ENCODE data around the gene CDH23.
"Not testable (repeated sequence)": the region's sequence is repeated elsewhere in the genome, so short reads cannot be mapped to it uniquely, and the experiment has no call there.

CDH23 gene

DNA sequence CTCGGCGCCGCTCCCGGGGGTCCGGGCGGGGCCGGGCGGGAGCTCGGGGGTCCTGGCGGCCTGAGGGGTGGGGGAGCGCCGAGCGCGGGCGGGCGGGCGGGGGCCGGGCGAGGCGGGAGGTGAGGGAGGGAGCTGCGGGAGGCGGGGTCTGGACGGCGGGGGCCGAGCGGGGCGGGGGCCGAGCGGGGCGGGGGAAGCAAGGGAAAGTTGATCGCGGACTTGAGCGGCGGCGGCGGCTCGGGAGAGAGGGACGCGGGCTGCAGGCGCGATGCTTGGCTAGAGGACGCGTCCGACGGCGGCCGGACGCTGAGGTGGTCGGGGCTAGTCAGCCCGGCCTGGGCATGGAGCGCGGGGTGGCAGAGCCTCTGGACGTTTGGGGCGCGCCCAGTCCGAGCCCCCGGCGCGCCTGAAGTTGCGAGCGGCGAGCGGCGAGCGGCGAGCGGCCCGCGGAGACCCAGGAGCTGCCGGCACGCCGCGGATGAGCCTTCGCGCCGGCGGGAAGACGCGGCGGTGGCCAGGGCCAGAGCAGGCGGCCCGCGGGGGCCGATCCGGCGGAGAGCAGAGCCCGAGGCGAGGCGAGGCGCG is at the start of gene CDH23:
Gene CDH23 (plus strand): TSS at position 210 of the 585 bp plus-strand sequence. CDS start 42,912 bp downstream, outside the sequence.
- no peak for DNase-seq (ENCODE audit: low read depth)

- DNase-seq (ENCODE audit: low read depth), result no peak
Observed at GRCh38 chr10:71347587-71348395, 48.9 kb upstream of the CDH23 start.

- DNase-seq (ENCODE audit: low read depth), result no peak
Observed at GRCh38 chr10:71348850-71349249, 47.9 kb upstream of the CDH23 start.

GRCh38 chr10:71349406-71349805 is 47.3 kb upstream of the CDH23 start:
- no peak for DNase-seq (ENCODE audit: low read depth)

GRCh38 chr10:71351087-71351486 is 45.6 kb upstream of the CDH23 start:
- no peak for DNase-seq (ENCODE audit: low read depth)

DNA sequence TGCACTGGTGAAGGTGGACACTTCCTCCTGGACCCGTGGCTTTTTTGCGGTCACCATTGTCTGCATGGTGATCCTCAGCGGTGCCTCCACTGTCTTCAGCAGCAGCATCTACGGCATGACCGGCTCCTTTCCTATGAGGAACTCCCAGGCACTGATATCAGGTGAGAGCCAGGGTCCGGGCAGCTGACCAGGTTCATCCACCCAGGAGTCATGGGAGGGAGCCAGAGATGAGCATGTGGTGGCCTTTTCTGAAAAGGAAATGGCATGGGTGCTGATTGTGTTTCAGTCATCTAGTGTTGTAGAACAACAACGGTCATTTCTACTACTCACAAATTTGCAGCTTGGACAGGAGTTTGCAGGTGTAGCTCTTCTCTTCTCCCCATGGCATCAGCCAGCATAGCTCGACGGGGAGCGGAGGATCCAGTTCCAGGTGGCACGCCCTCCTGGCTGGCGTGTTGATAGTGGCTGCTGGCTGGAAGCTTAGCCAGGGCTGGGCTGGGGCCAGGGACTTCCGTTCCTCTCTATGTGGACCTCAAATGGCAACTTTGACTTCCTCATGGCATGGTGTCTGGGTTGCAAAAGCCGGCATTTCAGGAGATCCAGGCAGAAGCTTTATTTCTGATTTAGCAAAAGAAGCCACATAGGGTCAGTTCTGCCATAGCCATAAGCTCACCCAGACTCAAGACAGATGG is 44.9 kb upstream of the CDH23 start:
- no peak for DNase-seq (ENCODE audit: low read depth)

DNA sequence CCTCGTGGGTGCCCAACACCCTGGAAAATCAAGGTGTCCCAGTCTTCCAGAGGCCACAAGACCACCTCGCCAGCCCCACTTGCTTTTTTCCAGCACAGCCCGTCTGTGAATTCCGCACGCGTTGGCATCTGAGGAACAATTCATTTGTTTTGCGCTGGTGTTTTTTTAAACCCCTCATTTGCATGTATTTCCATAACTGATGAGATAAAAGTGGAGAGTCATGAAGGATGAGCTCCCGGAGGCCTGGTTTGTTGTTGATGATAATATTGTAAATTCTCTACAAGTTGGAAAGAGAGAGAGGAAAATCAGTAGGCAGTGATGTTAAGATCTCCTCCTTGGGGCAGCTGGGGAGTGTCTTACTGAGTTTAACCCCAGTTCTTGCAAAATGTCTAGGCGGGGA is 43.1 kb upstream of the CDH23 start:
- DNase-seq (ENCODE audit: low read depth), result no peak

- DNase-seq (ENCODE audit: low read depth), result no peak
Observed at GRCh38 chr10:71354776-71355175, 41.9 kb upstream of the CDH23 start.

- DNase-seq (ENCODE audit: low read depth), result no peak
Observed at GRCh38 chr10:71355886-71356285, 40.8 kb upstream of the CDH23 start.

DNA sequence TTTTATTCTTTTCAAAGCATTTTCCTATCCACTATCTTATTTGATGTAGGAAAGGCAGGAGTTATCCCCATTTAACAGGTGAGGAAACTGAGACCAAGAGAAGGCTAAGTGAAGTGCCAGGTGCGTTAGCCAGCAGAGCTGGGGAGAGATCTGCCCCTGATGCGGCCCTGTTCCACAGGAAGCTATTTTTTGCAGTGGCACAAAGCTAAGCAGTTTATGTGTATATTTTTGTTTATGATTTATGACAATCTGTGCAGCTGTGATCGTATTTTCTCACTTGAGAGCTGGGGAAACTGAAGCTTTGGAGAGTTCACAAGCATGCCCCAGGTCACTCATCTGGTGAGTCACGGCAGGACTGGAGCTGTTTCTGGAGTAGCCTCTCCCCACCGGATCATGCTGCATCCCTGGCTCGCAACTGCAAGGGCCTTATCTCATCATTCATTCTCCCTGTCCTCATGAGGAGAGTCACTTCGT is 38.9 kb upstream of the CDH23 start:
- DNase-seq (ENCODE audit: low read depth), result no peak

DNA sequence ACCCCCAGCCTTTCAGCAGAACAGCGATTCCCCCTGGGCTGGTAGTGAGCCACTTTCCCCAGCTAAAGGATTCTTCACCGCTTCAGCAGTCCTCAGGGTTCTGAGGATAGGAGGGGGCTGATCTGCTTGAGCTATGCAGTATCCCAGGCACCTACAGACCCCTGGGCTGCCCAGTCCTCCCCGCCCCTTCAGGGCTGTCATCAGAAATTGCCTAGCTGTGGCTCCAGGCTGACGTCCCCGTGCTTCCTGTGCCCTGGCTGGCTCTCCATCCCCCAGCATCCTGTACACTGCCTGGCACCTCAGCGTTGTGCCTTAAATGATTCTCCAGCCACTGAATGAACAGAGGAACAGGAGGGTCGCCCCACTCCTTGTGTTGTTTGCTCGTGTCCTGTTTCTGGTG is 38.4 kb upstream of the CDH23 start:
- DNase-seq (ENCODE audit: low read depth), result no peak

DNA sequence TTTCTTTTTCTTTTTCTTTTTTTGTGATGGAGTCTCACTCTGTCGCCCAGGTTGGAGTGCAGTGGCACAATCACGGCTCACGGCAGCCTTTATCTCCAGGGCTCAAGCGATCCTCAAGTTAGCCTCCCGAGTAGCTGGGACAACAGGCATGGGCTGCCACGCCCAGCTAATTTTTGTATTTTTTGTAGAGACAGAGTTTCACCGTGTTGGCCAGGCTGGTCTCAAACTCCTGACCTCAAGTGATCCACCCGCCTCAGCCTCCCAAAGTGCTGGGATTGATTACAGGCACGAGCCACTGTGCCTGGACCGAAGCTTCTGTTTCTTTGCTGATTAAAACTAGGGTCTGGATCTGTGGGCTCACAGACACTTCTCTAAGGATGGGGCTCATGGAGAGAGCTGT is 37.8 kb upstream of the CDH23 start:
- not testable (repeated sequence) for DNase-seq (ENCODE audit: low read depth)

DNA sequence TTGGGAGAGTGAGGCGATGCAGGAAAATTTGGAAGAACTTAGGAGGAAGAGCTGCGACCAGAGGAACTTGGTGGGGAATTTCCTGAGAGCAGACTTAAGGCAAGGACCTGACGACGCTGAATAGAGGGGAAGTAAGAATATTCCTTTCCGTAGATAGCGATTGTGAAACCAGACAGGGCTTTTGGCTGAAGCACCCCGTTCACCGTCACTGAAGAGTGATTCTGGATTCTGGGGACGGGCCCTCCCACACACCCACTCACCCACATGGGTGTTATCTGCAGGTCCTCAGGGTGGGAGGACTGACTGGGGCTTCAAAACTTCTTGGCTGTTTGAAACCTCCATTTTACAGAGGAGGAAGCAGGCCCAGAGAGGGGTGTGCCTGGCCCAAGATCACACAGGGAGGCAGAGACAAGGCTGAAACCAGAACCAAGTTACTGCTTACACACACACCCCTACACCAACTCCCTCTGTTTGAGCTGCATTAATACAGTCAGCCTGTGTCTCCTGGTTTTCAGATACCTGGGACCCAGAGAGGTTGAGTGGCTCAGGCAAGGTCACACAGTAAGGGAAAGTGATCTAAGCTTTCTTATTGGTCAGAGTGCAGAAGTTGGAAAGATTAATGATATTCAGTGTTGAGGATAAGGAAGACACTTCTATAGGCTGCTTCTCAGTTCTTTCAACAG is 37.2 kb upstream of the CDH23 start:
- DNase-seq (ENCODE audit: low read depth), result no peak

- no peak for DNase-seq (ENCODE audit: low read depth)
Observed at GRCh38 chr10:71360735-71361134, 36.0 kb upstream of the CDH23 start.

DNA sequence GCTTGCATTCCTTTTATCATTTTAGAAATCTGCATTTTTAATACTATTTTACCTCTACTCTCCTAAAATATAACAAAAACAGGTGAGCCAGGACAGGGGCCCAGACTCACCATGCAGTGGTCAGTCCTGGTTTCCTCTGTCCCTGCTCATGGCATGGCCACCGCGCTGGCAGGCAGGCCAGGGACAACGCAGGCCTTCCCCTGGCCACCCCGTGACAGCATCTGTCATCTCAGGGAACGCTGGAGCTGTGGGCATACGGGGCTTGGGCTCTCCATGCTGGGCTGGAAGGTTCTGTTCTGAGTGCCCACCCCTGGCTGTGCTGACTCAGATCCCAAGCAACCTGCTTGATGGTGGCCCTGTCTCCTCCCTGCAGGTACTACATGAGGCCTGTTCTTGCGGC is 35.1 kb upstream of the CDH23 start:
- DNase-seq (ENCODE audit: low read depth), result no peak

- no peak for DNase-seq (ENCODE audit: low read depth)
Observed at GRCh38 chr10:71362141-71362540, 34.6 kb upstream of the CDH23 start.

DNA sequence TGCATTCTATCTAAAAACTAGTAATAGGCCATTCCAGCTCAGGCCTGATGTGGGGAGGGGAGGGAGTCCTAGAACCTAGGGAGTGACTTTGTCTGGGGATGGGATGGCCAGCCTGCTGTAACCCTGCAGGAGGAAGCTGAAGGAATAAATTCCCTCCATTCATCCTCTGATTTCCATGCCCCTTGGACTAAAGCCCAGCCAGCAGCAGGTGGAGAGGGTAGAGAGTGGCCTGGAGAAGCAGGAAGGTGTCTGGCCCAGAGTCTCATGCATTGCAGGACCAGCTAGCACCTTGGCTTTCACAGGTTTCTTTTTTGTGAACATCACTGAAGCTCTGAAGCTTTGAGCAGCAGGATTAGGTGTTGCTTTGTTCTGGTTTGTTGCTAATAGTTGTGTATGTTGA is 32.8 kb upstream of the CDH23 start:
- no peak for DNase-seq (ENCODE audit: low read depth)

DNA sequence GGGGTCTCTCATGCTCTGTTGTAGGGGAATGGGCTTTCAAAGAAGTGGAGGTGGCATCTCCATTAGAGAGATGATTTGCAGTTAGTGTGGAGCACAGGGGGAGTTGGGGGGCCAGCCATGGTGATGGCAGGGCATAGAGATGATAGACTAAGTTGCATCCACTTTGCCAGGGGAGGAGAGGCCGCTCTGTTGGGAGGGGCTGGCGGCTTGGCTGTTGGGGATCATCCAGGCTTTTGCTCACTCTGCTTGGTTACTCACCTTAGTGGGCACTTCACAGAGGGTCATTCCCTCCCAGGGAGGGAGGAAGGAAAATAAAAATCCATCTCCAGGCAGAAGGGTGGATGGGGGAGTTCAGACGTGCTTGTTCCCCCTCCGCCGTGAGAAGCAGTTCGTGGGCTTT is 31.4 kb upstream of the CDH23 start:
- DNase-seq (ENCODE audit: low read depth), result no peak

GRCh38 chr10:71366690-71367089 is 30.0 kb upstream of the CDH23 start:
- no peak for DNase-seq (ENCODE audit: low read depth)

GRCh38 chr10:71367271-71367670 is 29.4 kb upstream of the CDH23 start:
- DNase-seq (ENCODE audit: low read depth), result no peak

GRCh38 chr10:71368176-71368575 is 28.5 kb upstream of the CDH23 start:
- DNase-seq (ENCODE audit: low read depth), result no peak

GRCh38 chr10:71368643-71369042 is 28.1 kb upstream of the CDH23 start:
- no peak for DNase-seq (ENCODE audit: low read depth)

GRCh38 chr10:71369602-71370001 is 27.1 kb upstream of the CDH23 start:
- DNase-seq (ENCODE audit: low read depth), result no peak
